Measurements from ENCODE around the gene IGFBP2.

- TF ChIP-seq ASH2L (IDR thresholded peaks at IDR 0.05; ENCODE audit: low read length) (peak; percentile 79), RAD21 (IDR thresholded peaks at IDR 0.05 in 1 of 2, conservative IDR thresholded peaks at IDR 0.05 in 1 of 2; ENCODE audit: low read depth in 2 of 2, low read length in 2 of 2) (no peak), POLR2AphosphoS5 (IDR thresholded peaks at IDR 0.05; ENCODE audit: low read depth, low read length) (no peak; the same call in 1 of the 2 replicates), POLR2A (IDR thresholded peaks at IDR 0.05; ENCODE audit: control extremely low read depth in 1 of 2, low read depth in 2 of 2, low read length in 2 of 2) (no peak), FOSL1 (IDR thresholded peaks at IDR 0.05; ENCODE audit: insufficient read depth, low read depth, low read length) (no peak), HDAC6 (IDR thresholded peaks at IDR 0.05; ENCODE audit: low read depth, low read length) (no peak), CTCF (IDR thresholded peaks at IDR 0.05; ENCODE audit: control extremely low read depth in 1 of 3, insufficient read depth in 1 of 3, low read depth in 1 of 3, low read length in 3 of 3) (no peak), GABPA (IDR thresholded peaks at IDR 0.05; ENCODE audit: borderline replicate concordance, insufficient read depth, low read length) (no peak)
Measured at GRCh38 chr2:216606551-216607276, 26.5 kb upstream of the IGFBP2 start.

All from H1 (cell line).